Right forelimb (tissue), 1 donor: ENCODE measurements around the gene PRSS12.
A peak's percentile ranks its signal among the peaks of the same experiment; 100 is the strongest.
"Not testable (repeated sequence)": the region's sequence is repeated elsewhere in the genome, so short reads cannot be mapped to it uniquely, and the experiment has no call there.

Experiments
- DNase-seq: peaks from one replicate; pipeline ENCODE4 v3.0.0-alpha.2; 2018

PRSS12 gene

DNA sequence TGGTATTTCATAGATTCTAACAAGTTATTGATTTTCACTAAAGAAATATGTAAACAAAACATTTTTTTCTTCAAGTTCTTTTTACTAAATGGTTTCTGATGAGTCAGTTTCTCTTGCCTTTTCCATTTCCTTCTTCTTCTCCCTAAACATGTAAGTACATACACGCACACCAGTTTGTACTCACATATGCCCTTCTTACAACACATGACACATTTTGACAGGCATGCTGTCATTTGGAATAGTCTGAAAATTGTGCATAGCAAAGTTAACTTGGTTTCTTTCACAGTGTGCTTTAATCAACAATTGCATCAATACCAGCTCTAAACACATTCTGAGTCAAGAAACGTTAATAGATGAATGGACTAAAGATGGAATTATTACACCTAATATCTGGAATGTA lies 35.1 kb downstream of the PRSS12 start:
- DNase-seq = no peak

DNA sequence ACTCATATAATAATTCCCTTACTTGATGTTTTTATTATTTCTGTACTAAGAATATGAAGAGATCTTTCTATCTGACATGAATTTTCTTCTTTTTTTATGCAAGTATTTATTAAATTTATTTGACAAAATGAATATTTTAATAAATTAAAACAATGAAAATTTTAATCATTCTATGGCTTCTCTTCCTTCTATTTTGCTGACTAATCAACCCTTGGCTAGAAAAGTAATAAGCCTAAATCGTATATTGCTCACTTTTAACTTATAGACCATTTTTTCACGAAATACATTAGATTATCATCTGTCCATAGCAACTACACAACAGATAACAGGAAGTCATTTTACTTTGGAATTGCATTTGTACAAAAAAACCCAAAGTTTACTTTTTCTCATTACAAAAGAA lies 38.6 kb downstream of the PRSS12 start:
- no peak for DNase-seq

- DNase-seq = no peak
Measured at GRCh38 chr4:118313098-118313497, 39.7 kb downstream of the PRSS12 start.

DNA sequence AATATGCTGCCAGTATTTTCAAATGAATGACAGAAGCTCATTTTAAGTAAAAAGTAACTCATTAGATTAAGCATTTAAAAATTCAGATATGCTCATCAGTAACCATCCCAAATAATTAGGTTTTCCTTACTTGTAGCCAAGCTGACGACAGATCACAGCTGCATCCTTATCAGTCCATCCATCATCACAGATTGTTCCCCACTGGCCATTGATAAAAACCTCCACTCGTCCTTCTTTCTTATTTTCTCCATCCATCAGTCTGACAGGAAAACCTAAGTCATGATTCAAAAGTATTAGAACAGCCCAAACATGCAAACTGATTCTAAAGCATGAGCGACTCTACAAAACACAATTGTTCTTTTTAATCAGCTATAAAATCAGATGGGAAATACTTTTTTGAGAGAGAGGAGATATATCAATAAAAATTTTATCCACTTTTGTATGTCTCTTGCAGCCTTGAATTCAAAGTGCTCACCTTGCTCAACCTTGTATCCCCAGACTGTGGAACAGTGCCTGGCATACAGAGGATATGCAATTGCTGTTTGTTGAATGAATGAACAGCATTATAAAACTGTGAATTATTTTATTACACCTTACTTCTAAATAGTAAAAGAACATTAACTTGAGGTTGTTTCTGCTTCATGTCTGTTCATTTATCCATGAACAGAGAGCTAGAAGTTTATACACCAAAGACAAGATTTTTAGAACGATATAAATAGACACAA lies 44.3 kb downstream of the PRSS12 start:
- no peak for DNase-seq

DNA sequence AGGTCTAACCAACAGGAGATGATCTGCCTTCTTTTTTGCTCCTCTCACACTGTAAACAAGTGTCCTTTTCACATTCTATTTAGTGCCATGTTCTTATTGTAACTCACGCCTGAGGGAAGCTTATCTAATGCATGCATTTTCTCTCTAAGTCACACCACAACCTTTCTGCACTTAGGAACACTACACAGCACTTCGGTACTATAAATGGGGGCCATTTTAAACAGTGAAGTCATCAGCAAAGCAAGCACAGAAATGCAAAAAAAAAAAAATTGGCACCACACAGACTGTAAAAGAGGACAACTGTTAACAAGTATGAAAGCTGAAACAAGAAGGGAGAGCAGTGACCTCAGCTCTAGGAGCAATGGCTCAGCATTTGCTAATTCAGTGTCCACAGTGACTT lies 45.2 kb downstream of the PRSS12 start:
- DNase-seq = no peak

DNA sequence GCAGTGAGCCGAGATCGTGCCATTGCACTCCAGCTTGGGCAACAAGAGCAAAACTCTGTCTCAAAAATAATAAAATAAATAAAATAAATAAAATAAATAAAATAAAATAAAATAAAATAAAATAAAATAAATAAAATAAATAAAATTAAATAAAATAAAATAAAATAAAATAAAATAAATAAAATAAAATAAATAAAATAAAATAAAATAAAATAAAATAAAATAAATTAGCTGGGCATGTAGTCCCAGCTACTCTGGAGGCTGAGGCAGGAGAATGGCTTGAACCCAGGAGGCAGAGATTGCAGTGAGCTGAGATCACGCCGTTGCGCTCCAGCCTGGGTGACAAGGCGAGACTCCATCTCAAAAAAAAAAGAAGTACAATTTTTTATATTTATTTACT lies 53.2 kb downstream of the PRSS12 start:
- DNase-seq = not testable (repeated sequence)

DNA sequence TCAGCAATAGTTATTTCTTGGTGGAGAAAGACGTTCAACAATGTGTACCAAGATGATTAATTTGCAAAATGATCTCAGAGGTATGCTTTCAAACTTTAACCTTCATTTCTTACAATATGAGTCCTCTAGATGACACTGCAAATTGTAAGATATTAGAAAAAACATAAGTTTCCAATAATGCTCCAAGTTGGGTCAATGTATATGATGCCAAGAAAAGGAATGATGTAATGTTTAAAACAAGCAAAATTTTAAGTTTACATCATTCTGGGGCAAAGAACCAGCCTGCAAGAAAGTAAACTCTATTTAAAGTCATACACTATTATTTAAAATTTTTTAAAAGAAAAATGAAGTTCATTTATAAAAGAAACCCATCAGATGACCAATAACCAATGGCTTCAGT lies 56.1 kb downstream of the PRSS12 start:
- no peak for DNase-seq

- no peak for DNase-seq
Measured at GRCh38 chr4:118290951-118291350, 61.9 kb downstream of the PRSS12 start.

DNA sequence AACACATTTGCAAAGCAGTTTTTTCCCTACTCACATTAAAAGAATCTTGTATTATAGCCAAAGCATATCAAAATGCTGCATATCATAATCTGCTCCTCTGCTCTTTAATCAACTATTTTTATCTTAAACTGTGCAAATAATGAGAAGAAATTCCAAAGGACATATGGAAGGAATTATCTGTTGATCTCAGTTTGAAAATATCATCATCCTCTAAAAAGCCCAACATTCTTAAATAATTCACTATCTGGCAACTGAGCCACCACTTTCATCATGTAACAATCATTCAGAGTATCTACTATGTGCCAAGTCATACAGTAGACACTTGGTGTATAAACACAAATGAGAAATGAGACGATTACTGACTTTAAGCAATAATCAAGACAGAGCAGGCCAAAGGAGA lies 63.0 kb downstream of the PRSS12 start:
- no peak for DNase-seq

DNA sequence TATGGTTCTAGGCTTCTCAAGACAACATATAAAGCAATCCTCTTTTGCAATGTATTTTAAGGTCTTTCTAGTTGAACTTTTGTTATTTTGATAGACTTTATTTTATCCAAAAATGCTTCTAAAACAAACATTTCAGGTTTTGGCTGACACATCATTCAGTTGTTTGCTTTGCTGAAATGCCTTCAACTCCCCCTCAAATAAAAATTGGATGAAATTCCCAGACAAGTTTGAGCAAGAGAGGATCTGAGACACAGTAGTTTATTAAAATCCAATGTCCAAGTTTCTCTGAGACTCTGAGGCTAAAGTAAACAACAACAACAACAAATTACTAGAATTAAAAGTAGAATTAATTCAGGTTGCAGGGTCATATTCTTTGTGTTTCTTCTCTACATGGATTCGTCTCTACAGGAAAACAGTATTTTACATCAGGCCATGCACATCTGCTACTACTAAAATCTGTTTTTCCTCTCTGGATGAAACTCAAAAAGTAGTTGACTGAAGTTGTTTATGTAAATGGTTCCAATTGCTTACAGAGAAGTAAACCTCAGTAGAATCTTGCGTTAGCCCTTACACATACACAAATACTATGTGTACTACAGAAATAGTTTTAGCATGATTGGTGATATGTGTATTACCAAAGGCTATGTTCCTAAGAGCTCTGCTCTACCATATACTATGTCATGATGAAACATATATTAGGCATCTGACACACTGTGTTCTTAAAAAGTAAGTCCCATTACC lies 64.9 kb downstream of the PRSS12 start:
- no peak for DNase-seq

DNA sequence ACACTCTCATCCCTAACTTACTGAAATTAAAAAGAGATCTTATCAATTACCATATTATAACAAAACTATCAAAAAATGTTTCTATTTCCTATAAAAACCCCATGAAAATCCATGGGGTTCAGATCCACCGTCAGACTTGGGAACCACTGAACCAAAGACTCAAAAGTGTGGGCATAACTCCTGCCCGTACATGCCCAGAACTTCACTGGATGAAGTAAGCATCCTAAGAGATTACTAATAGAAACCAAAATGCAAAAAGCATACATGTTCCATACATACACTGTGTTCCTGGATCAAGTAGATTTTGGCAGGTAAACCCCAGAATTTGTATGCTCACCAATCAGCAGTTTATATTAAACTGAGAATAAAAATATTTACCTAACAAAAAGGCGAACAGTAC lies 66.1 kb downstream of the PRSS12 start:
- DNase-seq = no peak

DNA sequence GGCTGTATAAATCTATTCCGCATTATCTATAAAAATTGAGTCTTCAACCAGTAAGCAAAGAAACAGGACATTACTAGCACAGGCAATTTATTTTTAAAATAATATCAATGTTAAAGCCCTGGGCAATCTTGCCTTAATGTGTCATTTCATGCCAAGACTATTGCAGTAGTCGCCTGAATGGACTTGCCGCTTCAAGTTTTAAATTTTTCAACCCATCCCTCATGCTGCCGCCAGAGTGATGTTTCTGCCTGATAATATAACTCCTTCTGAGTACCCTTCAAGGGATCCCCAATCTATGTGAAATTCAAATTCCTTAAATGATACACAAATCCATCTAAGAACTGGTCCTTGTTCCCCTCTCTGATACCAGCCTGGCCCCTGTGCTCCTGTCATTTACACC lies 66.9 kb downstream of the PRSS12 start:
- DNase-seq = no peak

DNA sequence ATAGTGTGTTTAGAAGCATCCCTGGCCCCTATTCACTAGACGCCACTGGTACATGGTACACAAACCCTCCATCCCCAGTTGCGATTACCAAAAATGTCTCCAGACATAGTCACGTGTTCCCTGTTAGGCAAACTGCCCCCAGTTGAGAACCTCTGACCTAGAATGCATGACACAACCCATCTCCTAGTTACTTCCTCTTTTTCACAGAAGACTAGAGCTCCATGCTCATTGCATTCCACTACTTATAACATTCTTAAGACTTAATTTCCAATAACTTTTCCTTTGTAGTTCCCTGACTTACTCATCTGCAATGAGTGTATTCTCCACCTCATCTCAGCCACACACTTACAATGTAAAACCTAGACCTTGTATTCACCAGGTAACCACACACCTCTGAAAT lies 68.6 kb downstream of the PRSS12 start:
- DNase-seq = no peak

DNA sequence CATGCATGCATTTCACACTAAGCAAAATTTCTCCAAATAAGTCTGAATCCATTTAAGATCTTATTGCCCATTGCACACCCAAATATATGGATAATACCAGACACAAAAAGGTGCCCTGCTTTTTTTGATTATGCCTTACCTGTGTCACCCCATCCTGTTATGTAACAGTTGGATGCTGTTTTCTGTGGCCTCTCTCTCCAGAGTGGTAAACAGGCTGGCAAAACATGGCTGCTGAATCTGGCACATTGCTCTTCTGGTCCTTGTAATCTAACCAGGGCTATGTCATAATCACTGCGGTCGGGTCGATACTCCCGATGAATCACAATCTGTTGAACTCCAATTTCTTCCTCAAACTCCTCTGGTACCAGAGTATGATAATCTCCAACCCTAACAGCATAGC lies 70.1 kb downstream of the PRSS12 start:
- no peak for DNase-seq

DNA sequence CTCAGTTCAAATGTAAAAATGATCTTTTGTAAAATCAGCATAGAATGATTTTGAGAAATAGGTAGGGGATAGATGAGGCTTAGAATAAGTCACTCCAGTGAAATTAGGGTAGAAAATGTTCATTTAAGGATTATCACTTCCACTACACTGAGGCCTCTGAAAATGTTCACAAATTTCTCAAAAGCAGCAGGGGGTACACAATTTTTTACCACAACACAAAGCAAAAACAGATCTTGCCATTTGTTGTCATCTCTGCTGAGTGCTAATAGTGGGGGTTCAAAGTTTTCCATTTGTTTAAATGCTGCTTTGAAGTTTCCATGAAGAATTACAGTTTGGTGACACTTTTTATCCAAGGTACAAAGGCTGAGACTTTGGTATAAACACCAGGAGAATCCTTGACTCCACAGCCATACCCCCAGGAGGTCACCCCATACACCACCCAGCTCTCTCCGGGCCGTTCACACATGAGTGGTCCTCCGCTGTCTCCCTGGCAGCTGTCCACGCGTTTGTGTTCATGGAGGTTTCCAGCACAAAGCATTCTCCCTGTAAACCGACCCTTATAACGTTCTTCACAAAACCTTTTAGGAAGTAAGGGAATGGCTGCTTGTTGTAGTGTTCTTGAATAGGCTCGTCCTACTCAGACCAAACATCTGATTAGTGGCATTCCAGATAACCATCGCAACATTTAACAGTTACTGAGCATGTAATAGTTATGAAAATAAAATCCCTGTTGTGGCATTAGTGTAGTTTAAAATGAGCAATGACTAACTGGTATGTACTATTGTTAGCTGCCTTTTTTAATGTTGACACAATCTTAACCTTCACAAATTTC lies 71.0 kb downstream of the PRSS12 start:
- no peak for DNase-seq

GRCh38 chr4:118280501-118281218 lies 72.1 kb downstream of the PRSS12 start:
- peak; percentile 58 for DNase-seq

GRCh38 chr4:118279920-118280432 lies 72.8 kb downstream of the PRSS12 start:
- DNase-seq = no peak

DNA sequence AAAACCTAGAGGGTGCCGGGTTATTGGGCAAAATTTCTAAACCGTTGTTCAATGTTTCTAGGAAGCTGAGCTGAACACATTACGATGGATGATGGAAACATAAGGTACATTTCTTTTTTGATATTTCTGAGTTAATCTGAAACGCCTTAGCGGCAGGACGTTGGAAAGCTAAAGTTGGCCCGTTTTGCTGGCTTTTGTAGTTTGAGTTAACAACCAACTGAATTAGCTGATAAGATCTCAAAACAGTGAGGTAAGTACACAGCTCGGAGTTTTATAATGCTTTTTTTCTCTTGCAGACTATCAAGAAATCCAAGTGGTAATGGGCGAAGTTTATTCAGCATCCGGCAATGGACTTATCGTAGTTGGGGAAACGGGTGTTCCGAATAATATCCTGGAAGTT lies 73.5 kb downstream of the PRSS12 start:
- no peak for DNase-seq

DNA sequence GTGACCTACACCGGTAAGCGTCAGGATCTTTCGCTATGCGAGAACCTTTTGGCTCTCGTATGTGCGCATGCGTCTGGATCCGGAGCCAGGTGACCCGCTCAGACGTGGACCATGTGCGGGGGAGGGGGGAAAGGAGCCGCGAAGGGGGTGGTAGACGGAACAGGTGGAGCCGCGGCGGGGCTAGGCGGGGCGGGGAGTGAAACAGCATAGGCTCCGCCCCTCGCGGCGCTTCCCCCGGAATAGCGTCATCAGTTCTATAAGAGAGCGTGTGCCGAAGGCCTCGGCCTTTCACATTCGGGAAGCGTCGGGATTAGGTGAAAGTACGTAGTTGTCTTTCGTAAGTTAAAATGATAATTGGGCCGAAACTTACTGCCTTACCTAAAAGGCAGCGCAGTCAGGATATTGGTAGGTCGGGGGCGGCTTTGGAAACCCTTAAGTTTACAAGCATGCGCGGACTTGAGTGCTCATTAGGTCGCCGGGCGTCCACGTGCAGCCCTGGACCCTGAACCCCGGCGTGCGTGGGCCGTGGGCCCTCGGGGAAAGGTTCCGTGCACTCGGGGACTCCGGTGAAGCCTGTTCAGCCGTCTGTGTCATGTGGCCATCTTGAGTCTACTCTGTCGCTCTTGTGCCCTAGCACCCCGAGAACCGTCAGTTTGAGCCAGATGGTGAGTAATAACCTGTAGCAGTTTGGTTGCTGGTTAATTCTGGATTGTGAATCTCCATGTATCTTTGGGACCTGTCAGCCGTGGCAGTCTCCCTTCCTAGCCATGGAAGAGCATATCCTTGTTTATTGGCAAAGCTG lies 74.1 kb downstream of the PRSS12 start:
- DNase-seq = peak; percentile 94

- DNase-seq = no peak
Measured at GRCh38 chr4:118277243-118277642, 75.6 kb downstream of the PRSS12 start.

DNA sequence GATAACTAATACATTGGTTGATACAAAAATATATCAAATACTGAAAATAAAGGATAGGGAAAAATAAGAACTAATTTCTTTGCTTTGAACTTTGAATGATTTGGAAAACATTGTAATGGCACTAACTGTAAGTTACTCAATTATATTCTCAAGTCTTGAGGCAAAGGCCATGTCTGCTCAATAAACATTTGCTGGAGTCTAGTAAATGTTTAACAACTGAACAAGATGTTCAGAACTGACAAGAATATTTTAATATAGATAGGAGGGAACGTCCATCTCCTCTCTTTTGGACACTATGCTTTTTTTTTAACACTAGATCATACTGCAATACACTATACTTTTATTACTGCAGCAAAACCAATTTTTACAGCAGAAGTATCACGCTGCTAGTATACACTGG lies 76.2 kb downstream of the PRSS12 start:
- no peak for DNase-seq

DNA sequence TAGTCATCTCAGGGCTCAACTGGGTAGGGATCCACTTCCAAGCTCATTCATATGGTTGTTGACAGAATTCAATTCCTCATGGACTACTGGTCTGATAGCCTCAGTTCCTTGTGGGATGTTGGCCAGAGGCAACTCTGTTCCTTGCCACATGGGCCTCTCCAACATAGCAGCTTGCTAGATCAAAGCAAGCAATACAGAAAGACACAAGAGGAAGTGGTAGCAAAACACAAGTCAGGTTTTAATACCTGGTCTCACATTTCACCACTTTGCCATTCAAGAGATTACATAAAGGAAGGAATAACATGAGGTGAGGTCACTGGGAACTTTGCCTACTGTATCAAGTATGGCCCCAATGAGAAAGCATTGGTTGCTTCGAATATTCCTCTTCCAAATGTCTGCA lies 79.2 kb downstream of the PRSS12 start:
- DNase-seq = no peak
